Stimulated activated CD4-positive, alpha-beta T cell treated with anti-CD3 and anti-CD28 coated beads, Interleukin-1b, Interleukin-23, amount 100 ng/mL, for 24 hours (primary cell): ENCODE data around the gene ZNF98.

Experiments used
- DNase-seq, 4 experiments: peaks; one replicate each; pipeline ENCODE4 v3.0.0-alpha.2; 2020; ENCODE audit warnings: low read depth in 4 of 4, low spot score in 1 of 4

ZNF98 gene

DNA sequence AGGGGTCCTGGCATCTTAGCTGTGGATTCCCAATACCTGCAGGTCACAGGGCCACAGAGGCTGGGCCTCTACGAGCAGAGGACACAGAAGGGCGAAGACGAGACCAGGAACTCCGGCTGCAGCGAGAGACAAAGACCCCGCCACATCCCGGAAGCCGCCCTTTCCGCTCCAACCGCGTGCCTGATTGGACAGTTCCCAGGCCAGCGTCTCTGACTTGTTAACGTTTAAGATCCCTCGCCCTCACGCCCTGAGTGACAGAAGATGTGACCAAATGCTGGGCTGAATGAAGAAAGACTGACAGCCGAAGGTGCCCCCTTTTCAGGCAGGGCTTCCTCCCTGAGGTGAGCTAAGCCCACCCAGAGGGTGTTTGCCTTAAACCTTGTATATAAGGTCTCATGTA lies at the start of gene ZNF98:
Gene ZNF98, minus strand, starts transcription at position 136 of the 400 bp plus-strand sequence. Its CDS starts 122 bp downstream, at position 14.
- DNase-seq = no peak

DNA sequence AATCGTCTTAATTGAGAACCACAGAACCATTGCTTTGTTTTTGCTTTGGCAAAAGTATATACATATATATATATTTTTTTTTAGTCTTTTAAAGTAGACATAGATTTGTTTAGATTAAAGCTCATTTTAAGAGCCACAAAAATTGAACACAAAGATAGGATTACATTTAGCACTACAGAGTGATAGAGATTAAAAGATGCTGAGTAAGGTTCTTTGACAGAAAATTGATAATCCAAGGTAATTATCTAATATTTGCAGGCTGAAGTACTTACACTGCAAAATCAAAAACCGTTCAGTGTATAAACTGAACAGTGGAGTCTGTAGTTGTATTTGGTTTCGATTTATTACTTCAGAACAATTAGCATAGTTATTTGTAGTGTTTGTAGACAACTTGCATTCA lies 24.5 kb upstream of the ZNF98 start:
- no peak for DNase-seq

DNA sequence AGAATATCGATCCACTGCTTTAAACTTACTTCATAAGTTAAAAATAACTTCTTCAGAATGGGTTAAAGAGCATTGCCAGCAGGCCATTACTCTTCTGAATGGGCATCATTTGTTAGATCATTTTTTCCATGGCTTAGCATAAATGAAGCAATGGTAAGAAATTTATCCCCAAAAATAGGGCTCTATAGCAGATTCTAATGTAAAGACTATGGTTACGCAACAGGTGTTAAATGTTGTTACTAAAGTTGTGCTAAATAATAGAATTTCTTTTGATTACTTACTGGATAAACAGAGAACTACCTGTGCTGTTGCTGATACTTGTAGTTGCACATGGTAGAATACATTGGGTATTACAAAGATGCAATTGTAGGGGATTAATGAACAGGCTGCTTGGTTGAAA lies 15.9 kb upstream of the ZNF98 start:
- no peak for DNase-seq

DNA sequence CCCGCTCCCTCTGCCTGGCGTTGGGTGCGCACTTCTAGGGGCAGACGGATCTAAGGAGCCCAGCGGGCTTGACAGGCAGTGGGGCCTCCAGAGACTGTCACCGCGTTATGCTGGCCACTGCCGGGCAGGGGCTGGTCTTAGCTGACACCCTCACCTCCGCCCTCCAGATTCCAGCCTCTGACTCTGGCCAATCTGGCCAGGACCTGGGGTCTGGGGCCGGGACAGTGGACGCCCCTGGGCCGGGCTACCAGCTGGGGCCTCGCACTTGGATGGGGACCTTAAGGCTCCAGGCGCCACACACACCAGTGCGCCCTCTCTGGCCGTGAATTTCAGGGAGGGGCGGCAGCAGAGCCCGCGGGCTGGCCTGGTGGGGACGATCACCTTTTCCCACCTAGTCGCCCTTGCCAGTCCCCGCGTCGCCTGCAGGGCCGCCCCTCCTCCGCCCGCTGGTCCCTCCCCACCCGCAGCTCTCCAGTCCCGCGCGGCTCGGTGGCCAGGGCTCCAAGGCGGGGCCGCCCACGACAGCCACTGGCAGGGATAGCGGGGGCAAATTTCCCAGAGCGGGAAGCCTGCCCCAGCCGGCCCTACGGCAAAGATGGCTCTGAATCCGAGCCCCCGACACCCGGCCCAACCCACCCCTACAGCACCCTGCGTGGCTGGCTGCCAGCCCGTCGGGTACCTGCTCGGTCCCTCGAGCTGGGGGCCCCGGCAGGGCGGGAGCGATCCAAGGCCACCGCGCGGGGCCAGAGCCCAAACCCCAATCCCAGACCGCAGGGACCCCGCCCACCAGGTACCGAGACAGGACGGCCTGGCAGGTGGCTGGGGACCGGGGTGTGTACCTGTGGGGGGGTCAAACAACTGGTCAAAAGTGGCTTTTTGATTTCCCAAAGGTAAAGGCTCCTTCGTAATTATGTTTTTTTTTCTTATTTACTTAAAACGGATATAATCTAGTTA lies 6.1 kb upstream of the ZNF98 start:
- no peak for DNase-seq

GRCh38 chr19:22427547-22427946 lies 5.4 kb upstream of the ZNF98 start:
- DNase-seq = no peak

DNA sequence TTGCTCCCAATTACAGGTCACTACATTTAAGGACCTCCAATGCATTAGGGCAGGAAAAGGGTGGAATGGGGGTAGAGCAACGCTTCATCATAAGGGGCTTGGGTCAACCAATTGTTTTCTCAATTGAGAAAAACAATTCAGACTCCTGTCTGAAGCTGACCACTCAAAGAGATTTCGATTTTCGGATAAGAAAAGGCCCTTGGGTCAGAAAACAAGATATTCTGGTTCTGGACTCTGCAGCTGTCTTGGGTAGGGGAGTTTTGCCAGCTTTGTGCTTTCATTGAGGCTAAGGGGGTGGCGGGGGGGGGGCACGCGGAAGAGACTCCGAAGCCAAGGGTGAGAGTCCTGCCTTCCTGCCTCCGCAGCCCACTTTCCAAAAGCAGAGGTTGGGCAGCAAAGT lies 4.8 kb upstream of the ZNF98 start:
- no peak for DNase-seq

DNA sequence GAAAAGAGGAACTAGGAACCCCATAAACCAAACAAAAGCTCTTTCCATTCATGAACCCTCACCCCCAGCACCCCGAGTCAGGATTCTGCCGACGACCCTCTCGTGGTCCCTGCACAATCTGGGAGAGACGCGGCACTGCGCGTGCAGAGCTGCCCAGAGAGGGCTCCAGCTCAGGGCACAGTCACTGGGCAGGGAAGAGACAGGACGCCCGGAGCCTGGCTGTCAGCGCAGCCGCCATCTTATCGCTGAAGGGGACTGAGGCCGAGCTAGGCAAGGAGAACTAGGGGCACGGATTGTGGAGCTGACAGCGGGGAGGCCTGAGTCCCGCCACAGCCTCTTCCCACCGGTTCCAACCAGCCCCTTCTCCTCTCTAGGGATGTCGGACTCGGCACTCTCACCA lies 349 bp downstream of the ZNF98 start:
- no peak for DNase-seq

GRCh38 chr19:22354665-22355064 lies 67.5 kb downstream of the ZNF98 start:
- DNase-seq = no peak
